IPS-NIHi11 (cell line): ENCODE results near the gene ABHD17B.
"Not testable (repeated sequence)": the region's sequence is repeated elsewhere in the genome, so short reads cannot be mapped to it uniquely, and the experiment has no call there.

Experiments used
- DNase-seq: peaks from one replicate; pipeline ENCODE4 v3.0.0; 2012; ENCODE audit warnings: mixed read lengths, low spot score

ABHD17B gene

GRCh38 chr9:71911061-71911907 is at the start of gene ABHD17B, which contains the start of gene C9orf85:
Gene ABHD17B, minus strand, starts transcription at chr9:71911193. Its CDS starts 36,113 bp downstream, at chr9:71875080.
Gene C9orf85, plus strand, starts transcription at chr9:71911639. Its CDS starts 96 bp downstream, at chr9:71911735.
- peak; percentile 96 for DNase-seq

- no peak for DNase-seq
Observed at GRCh38 chr9:71955300-71955915, 44.4 kb upstream of the ABHD17B start.

- DNase-seq = not testable (repeated sequence)
Observed at GRCh38 chr9:71954652-71955051, 43.7 kb upstream of the ABHD17B start.

GRCh38 chr9:71944754-71945375 is 33.9 kb upstream of the ABHD17B start:
- no peak for DNase-seq

GRCh38 chr9:71941998-71942567 is 31.1 kb upstream of the ABHD17B start:
- DNase-seq = no peak

- DNase-seq = no peak
Observed at GRCh38 chr9:71941060-71941568, 30.1 kb upstream of the ABHD17B start.

GRCh38 chr9:71937898-71938297 is 26.9 kb upstream of the ABHD17B start:
- no peak for DNase-seq

GRCh38 chr9:71937070-71937625 is 26.2 kb upstream of the ABHD17B start:
- no peak for DNase-seq

- DNase-seq = no peak
Observed at GRCh38 chr9:71936066-71936465, 25.1 kb upstream of the ABHD17B start.

GRCh38 chr9:71931166-71931565 is 20.2 kb upstream of the ABHD17B start:
- no peak for DNase-seq

- no peak for DNase-seq
Observed at GRCh38 chr9:71929791-71930440, 18.9 kb upstream of the ABHD17B start.

- DNase-seq = no peak
Observed at GRCh38 chr9:71929223-71929622, 18.2 kb upstream of the ABHD17B start.

- no peak for DNase-seq
Observed at GRCh38 chr9:71928806-71929205, 17.8 kb upstream of the ABHD17B start.

- no peak for DNase-seq
Observed at GRCh38 chr9:71928376-71928775, 17.4 kb upstream of the ABHD17B start.

- DNase-seq = no peak
Observed at GRCh38 chr9:71925834-71926233, 14.8 kb upstream of the ABHD17B start.

- no peak for DNase-seq
Observed at GRCh38 chr9:71924576-71924975, 13.6 kb upstream of the ABHD17B start.

GRCh38 chr9:71921190-71921814 is 10.3 kb upstream of the ABHD17B start:
- peak; percentile 66 for DNase-seq

GRCh38 chr9:71920456-71921189 is 9.6 kb upstream of the ABHD17B start:
- DNase-seq = peak; percentile 23

- DNase-seq = no peak
Observed at GRCh38 chr9:71918419-71918818, 7.4 kb upstream of the ABHD17B start.

- no peak for DNase-seq
Observed at GRCh38 chr9:71916834-71917534, 6.0 kb upstream of the ABHD17B start.
